H1 (cell line): ENCODE results near the gene TTC5. TPM values are rescaled to one million over a fixed set of nuclear protein-coding genes. Genes with fewer than 3 reads are reported as not detected.

Source experiments
- CTCF ChIA-PET: fragments of 300-600 bp; sonication (Branson Sonifier 250); formaldehyde crosslinking; loops from one replicate; lab custom pipeline; 2021; ENCODE audit not compliant: partially characterized antibody; lab: Charles Lee
- POLR2A ChIA-PET: fragments of 300-600 bp; sonication (Branson Sonifier 250); formaldehyde crosslinking; loops from one replicate; lab custom pipeline; 2021; ENCODE audit warnings: inconsistent platforms; ENCODE audit not compliant: partially characterized antibody; lab: Charles Lee
- DNase-seq, 2 experiments: peaks; one replicate each; pipeline versions ENCODE4 v3.0.0 to v3.0.0-alpha.2; 2010 to 2022; ENCODE audit warnings: low spot score in 2 of 2, low read depth in 1 of 2, mixed read lengths in 1 of 2
- FAIRE-seq: peaks from 2 replicates; lab custom pipeline; 2011; peaks lifted over from hg19 to GRCh38; lab: Jason Lieb, UNC
- H2AFZ ChIP-seq: 2 replicates; pipeline ENCODE4 v1.8.1; 2012; ENCODE audit warnings: low read length, inconsistent platforms
- H2AK5ac ChIP-seq: 2 replicates; pipeline ENCODE4 v1.6.1; 2013; ENCODE audit warnings: low read depth, low read length
- H2BK120ac ChIP-seq: replicated peaks from 2 replicates; pipeline ENCODE3; 2013; ENCODE audit warnings: low read depth, low read length, inconsistent platforms
- H2BK12ac ChIP-seq: 2 replicates; pipeline ENCODE4 v1.6.1; 2013; ENCODE audit warnings: low read depth, low read length
- H2BK15ac ChIP-seq: 2 replicates; pipeline ENCODE4 v1.6.1; 2013; ENCODE audit warnings: low read length
- H2BK20ac ChIP-seq: 2 replicates; pipeline ENCODE4 v1.6.1; 2013; ENCODE audit warnings: low read length
- H2BK5ac ChIP-seq: 2 replicates; pipeline ENCODE4 v1.6.1; 2013; ENCODE audit warnings: low read depth, low read length
- H3K14ac ChIP-seq: 2 replicates; pipeline ENCODE4 v1.6.1; 2013; ENCODE audit warnings: inconsistent platforms; ENCODE audit not compliant: insufficient read length
- H3K18ac ChIP-seq: 2 replicates; pipeline ENCODE4 v1.6.1; 2013; ENCODE audit warnings: low read length; ENCODE audit errors: extremely low read depth
- H3K23ac ChIP-seq: 2 replicates; pipeline ENCODE4 v1.6.1; 2013; ENCODE audit warnings: inconsistent platforms; ENCODE audit not compliant: insufficient read length
- H3K23me2 ChIP-seq: 2 replicates; pipeline ENCODE4 v1.6.1; 2013; ENCODE audit warnings: low read depth, low read length
- H3K27ac ChIP-seq: 2 replicates; pipeline ENCODE4 v1.6.1; 2011; ENCODE audit warnings: low read depth, low read length, inconsistent platforms
- H3K27me3 ChIP-seq, 4 experiments: replicated peaks in 1 of 4; 1 replicate in 1 of 4; 2 replicates in 3 of 4; pipeline versions ENCODE4 v1.6.1 to v1.8.1; 2011 to 2013; ENCODE audit warnings: low read length in 3 of 4, mild to moderate bottlenecking in 3 of 4, inconsistent platforms in 2 of 4, mixed read lengths in 2 of 4, moderate library complexity in 1 of 4; ENCODE audit not compliant: control insufficient read depth in 3 of 4, insufficient read depth in 3 of 4; ENCODE audit errors: extremely low read depth in 1 of 4
- H3K36me3 ChIP-seq, 4 experiments: 2 replicates each; pipeline versions ENCODE4 v1.6.1 to v1.8.1; 2011 to 2013; ENCODE audit warnings: mild to moderate bottlenecking in 4 of 4, low read length in 3 of 4, moderate library complexity in 2 of 4, control low read depth in 1 of 4, inconsistent platforms in 1 of 4; ENCODE audit not compliant: insufficient read depth in 4 of 4, control insufficient read depth in 2 of 4
- H3K4ac ChIP-seq: replicated peaks from 2 replicates; pipeline ENCODE3; 2013; ENCODE audit warnings: low read length, low read depth, mixed read lengths, inconsistent platforms; ENCODE audit not compliant: insufficient read length
- H3K4me1 ChIP-seq, 4 experiments: replicated peaks in 1 of 4; 1 replicate in 1 of 4; 2 replicates in 3 of 4; pipeline versions ENCODE4 v1.6.1 to v1.8.1; 2011 to 2013; ENCODE audit warnings: low read length in 3 of 4, inconsistent platforms in 2 of 4, mixed read lengths in 1 of 4; ENCODE audit not compliant: insufficient read depth in 4 of 4, control insufficient read depth in 3 of 4
- H3K4me2 ChIP-seq, 2 experiments: 2 replicates each; pipeline versions ENCODE4 v1.6.1 to v1.8.1; 2011 to 2013; ENCODE audit warnings: low read depth in 2 of 2, low read length in 2 of 2, control low read depth in 1 of 2, inconsistent platforms in 1 of 2, mild to moderate bottlenecking in 1 of 2; ENCODE audit not compliant: insufficient read depth in 1 of 2
- H3K4me3 ChIP-seq, 4 experiments: fragments of 200-600, 300-600 bp in 1 of 4; sonication (generic), shearing (Covaris generic), sonication (Bioruptor Twin) in 1 of 4; 2 replicates each; pipeline versions ENCODE4 v1.5.1 to v1.8.1; 2011 to 2016; ENCODE audit warnings: low read length in 4 of 4, low read depth in 3 of 4, control low read depth in 2 of 4, inconsistent platforms in 2 of 4, mild to moderate bottlenecking in 2 of 4, mixed read lengths in 1 of 4, moderate library complexity in 1 of 4; ENCODE audit not compliant: insufficient read depth in 2 of 4; ENCODE audit errors: extremely low read depth in 1 of 4
- H3K56ac ChIP-seq: replicated peaks from 2 replicates; pipeline ENCODE3; 2013; ENCODE audit warnings: low read depth, mild to moderate bottlenecking, mixed read lengths, low read length, inconsistent platforms; ENCODE audit not compliant: insufficient read length
- H3K79me1 ChIP-seq: 2 replicates; pipeline ENCODE4 v1.6.1; 2013; ENCODE audit warnings: low read depth, low read length, control low read depth
- H3K79me2 ChIP-seq, 2 experiments: 2 replicates each; pipeline versions ENCODE4 v1.6.1 to v1.8.1; 2012 to 2013; ENCODE audit warnings: low read length in 2 of 2, mild to moderate bottlenecking in 2 of 2, inconsistent platforms in 1 of 2; ENCODE audit not compliant: insufficient read depth in 2 of 2, control insufficient read depth in 1 of 2
- H3K9ac ChIP-seq, 4 experiments: replicated peaks in 1 of 4; 1 replicate in 1 of 4; 2 replicates in 3 of 4; pipeline versions ENCODE4 v1.6.1 to v1.8.1; 2011 to 2013; ENCODE audit warnings: low read depth in 3 of 4, low read length in 3 of 4, control low read depth in 2 of 4, mild to moderate bottlenecking in 2 of 4, moderate library complexity in 2 of 4, inconsistent platforms in 1 of 4; ENCODE audit errors: extremely low read depth in 1 of 4
- H3K9me3 ChIP-seq, 2 experiments: 2 replicates each; pipeline versions ENCODE4 v1.6.1 to v1.8.1; 2012 to 2013; ENCODE audit warnings: mild to moderate bottlenecking in 2 of 2, moderate library complexity in 2 of 2, control low read depth in 1 of 2, inconsistent platforms in 1 of 2, low read depth in 1 of 2, low read length in 1 of 2, mixed read lengths in 1 of 2; ENCODE audit not compliant: insufficient read depth in 2 of 2
- H4K20me1 ChIP-seq, 2 experiments: replicated peaks in 1 of 2; 2 replicates each; pipeline versions ENCODE3 to v1.8.1; 2011 to 2013; ENCODE audit warnings: inconsistent platforms in 2 of 2, low read length in 2 of 2, mild to moderate bottlenecking in 1 of 2; ENCODE audit not compliant: insufficient read depth in 2 of 2, control insufficient read depth in 1 of 2
- H4K5ac ChIP-seq: 2 replicates; pipeline ENCODE4 v1.6.1; 2013; ENCODE audit warnings: low read length, low read depth, mixed read lengths, inconsistent platforms; ENCODE audit not compliant: insufficient read length
- H4K8ac ChIP-seq: 2 replicates; pipeline ENCODE4 v1.8.0; 2013; ENCODE audit warnings: mild to moderate bottlenecking, moderate library complexity, low read length, inconsistent platforms; ENCODE audit not compliant: insufficient read depth; ENCODE audit errors: extremely low read depth
- H4K91ac ChIP-seq: replicated peaks from 2 replicates; pipeline ENCODE3; 2013; ENCODE audit warnings: low read length, mixed read lengths, inconsistent platforms; ENCODE audit not compliant: insufficient read length
- CBX8 ChIP-seq: fragments of 300-800, 300-1000 bp; sonication (generic); IDR thresholded peaks from 2 replicates; pipeline ENCODE4 v1.7.1; 2016; ENCODE audit warnings: low read depth, low read length, borderline replicate concordance
- POLR2AphosphoS5 ChIP-seq: IDR thresholded peaks from 2 replicates; pipeline ENCODE4 v1.6.1; 2011; ENCODE audit warnings: low read depth, low read length
- WGBS, 2 experiments: shearing (Covaris generic) in 1 of 2; methylation state at CpG; one replicate each; pipeline versions ENCODE4 v1.1.6 to v1.1.7; 2013 to 2015; ENCODE audit warnings: low lambda C conversion rate in 2 of 2, mixed read lengths in 2 of 2, inconsistent platforms in 1 of 2, low coverage in 1 of 2, missing lambda C conversion rate in 1 of 2; ENCODE audit not compliant: insufficient replicate concordance in 2 of 2, insufficient coverage in 1 of 2, insufficient read length in 1 of 2; ENCODE audit errors: extremely low coverage in 1 of 2, missing lambda C conversion rate in 1 of 2; 5-methylcytosine and 5-hydroxymethylcytosine counted together
- polyA plus RNA-seq, 7 experiments: library from polyadenylated mRNA; depleted of rRNA in 3 of 7; stranded (reverse) in 5 of 7; unstranded in 2 of 7; fragments of >200 nt in 5 of 7; fragments of 200-250 nt in 2 of 7; gene quantifications; 1 replicate in 5 of 7; 2 replicates in 1 of 7; 4 replicates in 1 of 7; pipeline versions ENCODE4 v1.2.1 to v1.2.3, GENCODE V29; 2011 to 2013; ENCODE audit warnings: missing spikeins in 2 of 7, mixed read lengths in 2 of 7
- total RNA-seq: library from RNA; stranded (reverse); fragmentation: NEBNext Ultra II Directional; extraction: Animal tissue kit (Norgen Biotek cat#: 25700); gene quantifications from 2 replicates; pipeline ENCODE4 v1.2.1, GENCODE V29; 2021

The TTC5 gene
- total and polyA plus RNA-seq, 2 of the 8 experiments (the other 6 are each of a cell fraction or from before 2014, with no cell fraction given): 9.1 to 18.0 TPM

GRCh38 chr14:20331053-20331613 lies 25.4 kb upstream of the TTC5 start:
- FAIRE-seq (no peak), DNase-seq (no peak)
- Histone ChIP-seq H3K4ac (no peak overlapping the region), H4K8ac (no peak overlapping the region), H3K79me1 (no peaks in the 10 kb centered on the region), H3K9me3 (no peaks in the 10 kb centered on the region), H3K4me3 (peak overlapping the region; percentile 0 to 98 (median 54); a peak in 7 of 8 replicates), H3K23me2 (0 out of 2 replicates have a peak, but pooled peaks cover 2% of the 10 kb centered on the region), H2BK12ac (no peak overlapping the region), H3K4me2 (peak overlapping the region; percentile 61 to 71), H3K36me3 (peaks cover 4 to 25% (median 18%) of the 10 kb centered on the region in 4 experiments), H4K91ac (no peak overlapping the region), H3K4me1 (peaks cover 0 to 3% (median 0%) of the 10 kb centered on the region in 4 experiments; a peak in 3 of 7 replicates), H2AK5ac (no peak overlapping the region), H2BK120ac (no peak overlapping the region)
- CTCF ChIA-PET: interaction anchor here (1.2 kb wide), 1 partner anchor 12 kb away, joined by 3 read pairs; the partner anchor contains the start of gene PARP2
- TF ChIP-seq POLR2AphosphoS5 (peak; percentile 47; the same call in 1 of the 2 replicates), CBX8 (no peak)
- TF ChIP-seq, all 59 proteins: peak for 1
- no peak overlapping the region for H2BK20ac ChIP-seq
- peaks cover 5 to 7% of the 10 kb centered on the region in 2 experiments for H4K20me1 ChIP-seq
- H4K5ac ChIP-seq: no peak overlapping the region
- H3K18ac ChIP-seq: no peak overlapping the region
- no peak overlapping the region for H3K56ac ChIP-seq
- POLR2A ChIA-PET: interaction anchor here (0.8 to 10.1 kb wide), 5 partner anchors 8 to 18 kb away, joined by 3 to 215 read pairs (median 8); partner anchors contain the start of gene PARP2
- H3K27me3 ChIP-seq: no peaks in the 10 kb centered on the region
- no peak overlapping the region; the same call in 1 of the 2 replicates for H2BK5ac ChIP-seq
- H3K79me2 ChIP-seq: peaks cover 23 to 73% of the 10 kb centered on the region in 2 experiments
- H2BK15ac ChIP-seq: no peak overlapping the region
- no peak overlapping the region for H3K27ac ChIP-seq
- no peak overlapping the region for H3K14ac ChIP-seq
- WGBS, 2 experiments: 67% methylated on average over 2 of the region's 2 CpGs; no CpG with 5 or more reads in 1 of the 2 experiments
- no peak overlapping the region for H3K23ac ChIP-seq
- H3K9ac ChIP-seq: peak overlapping the region in 1 of 4 experiments; percentile 49; a peak in 2 of 7 replicates
- H2AFZ ChIP-seq: no peak overlapping the region
